HG03354 (cell line): Measurements from ENCODE around the gene RBM47.
A peak's percentile ranks its signal among the peaks of the same experiment; 100 is the strongest.
"Not testable (repeated sequence)": the region's sequence is repeated elsewhere in the genome, so short reads cannot be mapped to it uniquely, and the experiment has no call there.

Source experiments
- ATAC-seq: cut with Tn5 transposase; IDR thresholded peaks from one replicate; pipeline ENCODE4 v1.9.1; 2021; ENCODE audit warnings: mild to moderate bottlenecking; ENCODE audit not compliant: unreplicated experiment, poor library complexity, severe bottlenecking

Gene RBM47

DNA sequence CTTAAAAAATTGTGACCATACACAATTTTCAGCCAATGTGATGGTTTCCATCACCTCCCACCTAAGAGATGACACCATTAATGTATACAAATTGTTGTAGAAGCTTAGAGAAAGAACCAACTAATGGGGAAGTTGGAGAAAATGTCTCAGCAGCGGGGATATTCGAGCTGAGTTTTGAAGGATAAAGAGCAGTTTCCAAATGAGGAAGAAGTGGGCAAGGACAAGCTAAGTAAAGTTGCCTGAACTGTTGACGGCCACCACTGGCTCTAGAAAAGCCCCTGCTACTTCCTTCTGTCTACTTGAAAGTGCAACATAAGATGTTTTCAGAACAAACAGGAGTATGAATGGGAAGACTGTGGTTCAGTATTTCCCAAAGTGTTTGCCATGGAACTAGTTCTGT, 202.5 kb downstream of the RBM47 start:
- no peak for ATAC-seq

DNA sequence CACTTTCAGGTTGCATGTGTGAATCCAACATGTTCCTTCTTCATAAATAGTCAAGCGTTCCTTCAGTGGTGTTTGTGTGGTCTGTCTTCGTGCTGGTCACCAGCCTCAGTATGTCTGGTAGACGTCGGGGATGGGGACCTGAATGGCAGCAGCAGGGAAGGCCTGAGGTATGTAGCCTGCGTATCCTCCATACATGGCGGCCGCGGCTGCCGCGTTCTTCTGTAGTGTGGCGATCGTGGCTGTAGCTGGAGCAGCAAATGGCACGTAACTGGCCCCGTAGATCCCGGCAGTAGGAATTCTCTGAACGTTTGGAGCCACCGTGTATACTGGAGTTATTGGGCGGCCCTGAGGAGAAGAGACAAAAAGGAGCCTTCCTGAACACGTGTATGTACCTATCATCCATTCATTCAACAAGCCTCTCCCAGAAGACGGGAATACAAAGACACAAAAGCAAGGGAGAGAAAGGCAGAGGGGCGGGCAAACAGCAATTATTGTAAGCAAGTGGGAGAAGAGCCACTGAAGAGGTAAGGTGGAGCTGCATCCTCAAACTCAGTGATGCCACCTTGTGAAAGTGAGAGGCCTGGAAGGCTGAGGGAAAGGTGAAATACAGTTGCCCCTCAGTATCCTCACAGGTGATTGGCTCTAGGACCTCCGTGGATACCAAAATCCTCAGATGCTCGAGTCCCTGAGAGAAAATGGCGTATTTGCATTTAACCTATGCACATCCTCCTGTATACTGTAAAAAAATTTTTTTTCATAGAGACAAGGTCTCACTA, 203.7 kb downstream of the RBM47 start:
- ATAC-seq, result no peak

- no peak for ATAC-seq
Measured at GRCh38 chr4:40423735-40424134, 205.9 kb downstream of the RBM47 start.

DNA sequence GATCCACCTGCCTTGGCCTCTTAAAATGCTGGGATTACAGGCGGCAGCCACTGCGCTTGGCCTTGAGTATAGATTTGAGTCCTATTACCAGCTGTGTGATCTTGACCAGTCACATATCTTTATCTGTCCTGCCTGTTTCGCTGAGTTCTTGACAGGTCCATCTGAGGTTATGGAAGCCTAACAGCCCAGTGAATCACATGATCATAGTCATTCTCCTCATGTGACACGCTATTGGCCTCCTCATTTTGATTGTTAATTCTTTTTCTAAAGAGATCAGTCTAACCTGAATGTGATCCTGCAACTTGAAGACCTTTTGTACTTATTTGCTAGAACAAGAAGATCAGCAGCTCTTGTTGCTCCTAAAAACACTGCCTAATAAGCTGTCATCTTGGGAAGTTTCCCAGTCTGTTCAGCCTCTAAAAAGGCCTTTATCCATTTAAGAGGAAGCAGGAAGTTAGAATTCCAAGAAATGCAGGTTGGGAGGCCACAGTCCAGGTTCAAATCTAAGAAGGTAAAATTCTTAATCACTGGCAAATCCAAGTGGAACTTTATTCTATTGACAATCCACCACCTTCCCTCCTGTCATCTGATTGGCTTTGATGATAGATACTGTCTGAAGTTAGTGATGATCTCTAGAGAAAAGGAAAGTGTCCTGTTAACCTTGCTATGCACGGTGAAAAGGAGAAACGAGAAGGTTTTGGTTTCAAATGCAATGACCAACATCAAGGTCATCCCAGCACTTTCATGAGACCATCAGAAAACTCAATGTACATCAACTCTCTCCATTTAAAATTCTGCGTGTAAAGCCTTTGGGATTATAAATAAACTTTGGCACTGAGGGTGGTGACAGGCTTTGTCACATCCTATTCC, 207.6 kb downstream of the RBM47 start:
- ATAC-seq, result no peak

DNA sequence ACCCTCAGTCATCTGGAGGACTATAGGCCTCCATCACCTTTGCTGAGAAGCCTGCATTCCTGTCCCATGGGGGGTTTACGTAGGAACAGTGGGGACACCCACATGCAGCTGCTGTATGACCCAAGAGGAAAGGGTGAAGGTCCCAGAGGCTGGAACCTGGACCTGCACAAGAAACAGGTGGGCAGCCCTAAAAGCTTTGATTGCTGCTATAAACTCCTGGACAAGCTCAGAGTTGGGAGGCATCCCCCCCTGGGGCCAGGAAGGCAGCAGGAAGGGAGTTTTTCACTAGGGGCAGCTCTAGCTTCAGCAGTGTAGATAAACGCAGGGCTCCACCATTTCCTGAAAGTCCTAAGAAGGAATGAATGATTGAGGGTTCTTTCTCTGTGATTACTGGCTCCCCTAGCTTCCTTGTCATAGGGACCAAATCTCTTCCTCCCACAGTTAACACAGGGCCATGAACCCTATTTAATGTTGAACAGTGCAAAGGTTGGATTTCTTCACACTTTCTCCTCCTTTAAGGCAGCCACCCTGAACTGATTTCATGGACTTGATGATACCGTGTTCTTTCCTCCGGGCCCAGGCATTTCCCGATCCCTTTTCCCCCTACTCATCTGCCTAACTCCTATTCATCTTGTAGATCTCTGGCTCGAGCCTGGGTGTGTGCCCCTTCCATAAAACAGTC, 210.3 kb downstream of the RBM47 start:
- ATAC-seq, result no peak

- ATAC-seq, result peak; percentile 49
Measured at GRCh38 chr4:40418430-40419230, 211.0 kb downstream of the RBM47 start.

DNA sequence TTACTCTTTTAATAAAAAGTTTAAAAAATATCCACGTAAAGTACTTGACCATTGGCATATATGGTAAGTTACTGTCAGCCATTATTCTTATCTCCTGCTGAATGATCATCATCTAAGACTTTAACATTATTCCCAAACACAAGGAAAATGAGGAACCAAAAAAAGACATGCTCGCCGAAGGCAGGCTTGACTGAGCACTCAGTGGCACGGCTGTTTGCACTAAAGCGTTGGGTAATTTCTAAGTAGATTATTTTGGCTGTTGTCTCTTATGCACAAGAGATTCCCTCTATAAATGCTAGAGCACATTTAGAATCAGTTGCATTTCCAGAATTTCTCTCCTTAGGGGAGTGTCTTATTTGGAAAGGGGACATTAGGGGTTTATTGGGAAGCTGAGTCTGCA, 211.7 kb downstream of the RBM47 start:
- no peak for ATAC-seq

- ATAC-seq, result no peak
Measured at GRCh38 chr4:40414673-40415072, 215.0 kb downstream of the RBM47 start.

GRCh38 chr4:40412866-40413795, 216.5 kb downstream of the RBM47 start:
- no peak for ATAC-seq

DNA sequence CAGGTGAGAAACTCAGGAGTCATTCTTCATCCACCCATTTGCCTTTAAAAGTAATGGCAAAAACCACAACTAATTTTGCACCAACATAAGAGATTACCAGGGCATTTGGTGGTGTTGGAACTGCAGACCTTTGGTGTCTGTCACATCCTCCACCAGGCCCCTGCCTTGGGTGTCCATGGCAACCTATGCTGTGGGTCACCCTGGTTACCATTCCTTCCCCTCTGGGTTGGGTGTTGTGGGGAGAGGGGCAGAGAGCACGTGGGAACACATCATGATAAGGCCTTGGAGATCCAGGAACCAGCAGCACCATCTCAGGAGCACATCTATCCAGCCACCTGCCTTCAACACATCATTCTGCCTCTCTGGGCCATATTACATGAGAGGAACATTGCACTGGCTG, 217.3 kb downstream of the RBM47 start:
- no peak for ATAC-seq

DNA sequence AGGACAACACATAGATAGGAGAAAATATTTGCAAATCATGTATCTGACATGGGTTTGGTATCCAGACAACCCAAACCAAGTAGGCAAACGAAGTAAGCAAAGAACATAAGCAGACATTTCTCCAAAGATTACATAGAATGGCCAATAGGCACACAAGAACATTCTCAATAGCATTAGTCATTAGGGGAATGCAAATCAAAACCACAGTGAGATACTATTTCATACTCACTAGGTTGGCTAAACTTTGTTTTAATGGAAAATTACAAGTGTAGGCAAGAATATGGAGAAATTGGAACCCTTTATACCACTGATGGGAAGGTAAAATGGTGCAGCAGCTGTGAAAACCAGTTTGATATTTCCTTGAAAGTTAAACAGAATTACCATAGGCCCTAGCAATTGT, 219.8 kb downstream of the RBM47 start:
- ATAC-seq, result no peak

DNA sequence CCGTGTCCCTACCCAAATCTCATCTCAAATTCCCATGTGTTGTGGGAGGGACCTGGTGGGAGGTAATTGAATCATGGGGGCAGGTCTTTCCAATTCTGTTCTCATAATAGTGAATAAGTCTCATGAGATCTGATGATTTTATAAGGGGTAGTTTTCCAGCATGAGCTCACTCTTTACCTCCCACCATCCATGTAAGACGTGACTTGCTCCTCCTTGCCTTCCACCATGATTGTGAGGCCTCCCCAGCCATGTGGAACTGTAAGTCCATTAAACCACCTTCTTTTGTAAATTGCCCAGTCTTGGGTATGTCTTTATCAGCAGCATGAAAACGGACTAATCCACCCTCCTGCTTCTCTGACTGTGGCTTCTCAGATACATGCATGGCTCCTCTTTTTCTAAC, 222.2 kb downstream of the RBM47 start:
- ATAC-seq, result not testable (repeated sequence)

- ATAC-seq, result no peak
Measured at GRCh38 chr4:40406340-40406739, 223.3 kb downstream of the RBM47 start.

GRCh38 chr4:40405193-40405592, 224.5 kb downstream of the RBM47 start:
- ATAC-seq, result no peak

GRCh38 chr4:40403081-40403480, 226.6 kb downstream of the RBM47 start:
- ATAC-seq, result no peak

DNA sequence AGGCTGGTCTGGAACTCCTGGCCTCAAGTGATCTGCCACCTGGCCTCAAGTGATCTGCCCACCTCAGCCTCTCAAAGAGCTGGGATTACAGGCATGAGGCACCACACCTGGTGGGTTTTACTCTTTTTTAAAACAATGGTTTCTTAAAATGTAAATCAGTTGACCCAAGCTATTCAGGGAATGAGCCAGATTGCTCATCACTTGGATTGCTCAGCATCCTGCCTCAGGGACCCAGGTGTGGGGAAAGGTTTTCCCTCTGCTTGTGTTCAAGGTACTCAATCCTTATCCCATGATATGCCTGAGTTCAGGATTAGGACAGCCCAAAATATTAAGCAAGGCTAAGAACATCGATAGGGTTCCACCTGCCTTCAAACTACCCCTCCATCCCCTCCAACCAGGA, 227.1 kb downstream of the RBM47 start:
- ATAC-seq, result no peak

- ATAC-seq, result no peak
Measured at GRCh38 chr4:40401631-40402030, 228.0 kb downstream of the RBM47 start.

DNA sequence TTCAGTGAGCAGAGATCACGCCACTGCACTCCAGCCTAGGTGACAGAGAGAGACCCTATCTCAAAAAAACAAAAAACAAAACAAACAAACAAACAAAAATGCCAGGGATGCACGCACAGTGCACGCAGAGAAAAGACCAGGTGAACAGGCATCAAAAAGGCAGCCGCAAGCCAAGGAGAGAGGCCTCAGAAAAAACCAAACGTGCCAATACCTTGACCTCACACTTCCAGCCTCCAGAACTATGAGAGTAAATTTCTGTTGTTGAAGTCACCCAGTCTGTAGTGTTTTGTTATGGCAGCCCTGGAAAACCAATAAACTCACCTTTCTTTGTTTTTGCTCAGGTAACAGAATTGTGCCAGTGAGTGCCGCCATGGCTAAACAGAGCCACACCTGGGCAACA, 228.6 kb downstream of the RBM47 start:
- ATAC-seq, result no peak

DNA sequence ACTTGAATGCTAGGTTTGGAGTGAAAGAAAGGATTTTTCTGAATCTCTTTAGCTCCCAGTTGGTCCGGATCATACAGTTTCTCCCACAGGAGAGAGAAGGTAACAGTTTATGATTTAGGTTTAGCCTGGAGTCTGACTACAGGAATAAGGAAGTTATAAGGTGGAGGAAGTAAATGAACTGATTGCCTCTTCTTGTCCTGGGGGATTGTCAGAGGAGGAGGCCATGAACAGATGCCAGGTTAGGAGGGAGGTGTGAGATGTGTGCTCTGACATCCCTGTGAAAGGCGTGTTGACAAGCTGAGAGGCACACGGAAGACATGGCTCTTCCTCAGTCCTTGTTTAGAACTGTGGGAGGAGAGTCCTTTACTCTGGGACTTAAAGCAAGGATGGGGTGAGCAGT, 230.1 kb downstream of the RBM47 start:
- ATAC-seq, result no peak
